Trophoblast cell (in vitro differentiated cells and primary cell): ENCODE results near the gene TSSK2.
A peak's percentile ranks its signal among the peaks of the same experiment; 100 is the strongest.

Experiments used
- DNase-seq, 2 donors: peaks; one replicate each; pipeline ENCODE4 v3.0.0-alpha.2; 2016
- H2AFZ ChIP-seq: 2 replicates; pipeline ENCODE4 v1.6.1; 2013; ENCODE audit warnings: low read length, moderate library complexity, mild to moderate bottlenecking; ENCODE audit not compliant: insufficient read depth, poor library complexity
- H2AK5ac ChIP-seq: 2 replicates; pipeline ENCODE4 v1.6.1; 2013; ENCODE audit warnings: mild to moderate bottlenecking, low read length
- H2BK120ac ChIP-seq: 2 replicates; pipeline ENCODE4 v1.6.1; 2013; ENCODE audit warnings: low read length, mild to moderate bottlenecking, moderate library complexity; ENCODE audit not compliant: insufficient read depth, poor library complexity
- H2BK12ac ChIP-seq: 2 replicates; pipeline ENCODE4 v1.6.1; 2013; ENCODE audit warnings: mild to moderate bottlenecking, low read length, moderate library complexity
- H2BK5ac ChIP-seq: 2 replicates; pipeline ENCODE4 v1.6.1; 2013; ENCODE audit warnings: low read length, low read depth, moderate library complexity, mild to moderate bottlenecking; ENCODE audit not compliant: poor library complexity
- H3K14ac ChIP-seq: 2 replicates; pipeline ENCODE4 v1.6.1; 2013; ENCODE audit warnings: mild to moderate bottlenecking, low read length
- H3K18ac ChIP-seq: 2 replicates; pipeline ENCODE4 v1.6.1; 2013; ENCODE audit warnings: mild to moderate bottlenecking, low read length
- H3K23ac ChIP-seq: 2 replicates; pipeline ENCODE4 v1.6.1; 2013; ENCODE audit warnings: low read length
- H3K27ac ChIP-seq: 2 replicates; pipeline ENCODE4 v1.5.1; 2013; ENCODE audit warnings: low read depth, mild to moderate bottlenecking, inconsistent platforms, low read length, moderate library complexity
- H3K27me3 ChIP-seq: 2 replicates; pipeline ENCODE4 v1.6.1; 2013; ENCODE audit warnings: inconsistent platforms, mild to moderate bottlenecking, low read length, moderate library complexity; ENCODE audit not compliant: insufficient read depth
- H3K36me3 ChIP-seq, 2 experiments: 1 replicate in 1 of 2; 2 replicates in 1 of 2; pipeline ENCODE4 v1.6.1; 2013; ENCODE audit warnings: low read length in 2 of 2, mild to moderate bottlenecking in 2 of 2, moderate library complexity in 1 of 2; ENCODE audit not compliant: insufficient read depth in 2 of 2, control insufficient read depth in 1 of 2
- H3K4ac ChIP-seq: 2 replicates; pipeline ENCODE4 v1.6.1; 2013; ENCODE audit warnings: low read depth, mild to moderate bottlenecking, low read length, moderate library complexity
- H3K4me1 ChIP-seq, 2 experiments: 1 replicate in 1 of 2; 2 replicates in 1 of 2; pipeline ENCODE4 v1.6.1; 2013; ENCODE audit warnings: low read length in 2 of 2, mild to moderate bottlenecking in 2 of 2, moderate library complexity in 1 of 2; ENCODE audit not compliant: insufficient read depth in 2 of 2, control insufficient read depth in 1 of 2
- H3K4me2 ChIP-seq: 2 replicates; pipeline ENCODE4 v1.6.1; 2013; ENCODE audit warnings: inconsistent platforms, mild to moderate bottlenecking, low read length, moderate library complexity
- H3K4me3 ChIP-seq: 2 replicates; pipeline ENCODE4 v1.5.1; 2013; ENCODE audit warnings: mild to moderate bottlenecking, low read depth, low read length, inconsistent platforms
- H3K79me1 ChIP-seq: one replicate; pipeline ENCODE4 v1.6.1; 2013; ENCODE audit warnings: low read length
- H3K79me2 ChIP-seq: 2 replicates; pipeline ENCODE4 v1.6.1; 2013; ENCODE audit warnings: low read length, mild to moderate bottlenecking; ENCODE audit not compliant: control insufficient read depth, insufficient read depth, poor library complexity
- H3K9ac ChIP-seq: 2 replicates; pipeline ENCODE4 v1.6.1; 2013; ENCODE audit warnings: mild to moderate bottlenecking, low read length
- H3K9me3 ChIP-seq: 2 replicates; pipeline ENCODE4 v1.6.1; 2013; ENCODE audit warnings: low read depth, mild to moderate bottlenecking, control low read depth, inconsistent platforms, low read length; ENCODE audit not compliant: insufficient read depth
- H4K12ac ChIP-seq: 2 replicates; pipeline ENCODE4 v1.6.1; 2013; ENCODE audit warnings: low read depth, mild to moderate bottlenecking, low read length, moderate library complexity
- H4K8ac ChIP-seq: 2 replicates; pipeline ENCODE4 v1.6.1; 2013; ENCODE audit warnings: low read depth, mild to moderate bottlenecking, low read length, moderate library complexity
- H4K91ac ChIP-seq: one replicate; pipeline ENCODE4 v1.6.1; 2013; ENCODE audit warnings: low read depth, mild to moderate bottlenecking, low read length, moderate library complexity
- WGBS: extraction: QIAGEN DNeasy Blood & Tissue Kit; methylation state at CpG from one replicate; pipeline ENCODE4 v1.1.7; 2013; ENCODE audit warnings: missing lambda C conversion rate; ENCODE audit not compliant: insufficient read length, insufficient coverage; ENCODE audit errors: extremely low coverage; 5-methylcytosine and 5-hydroxymethylcytosine counted together

The TSSK2 gene

GRCh38 chr22:19122143-19122751, 8.9 kb upstream of the TSSK2 start, which contains the start of gene DGCR2:
DGCR2 (minus strand) TSS chr22:19122412; CDS start chr22:19122206, 206 bp downstream.
- Histone ChIP-seq H3K18ac (peak within 1 kb of the TSS; percentile 100), H3K27ac (peak within 1 kb of the TSS; percentile 84), H4K91ac (peak within 1 kb of the TSS; percentile 94), H3K79me1 (peaks cover 9% of the 10 kb centered on the region), H3K9me3 (peaks cover 2% of the 10 kb centered on the region), H3K36me3 (peaks cover 9 to 13% of the 10 kb centered on the region in 2 experiments), H3K79me2 (peaks cover 25% of the 10 kb centered on the region), H2BK5ac (peak within 1 kb of the TSS; percentile 92), H3K27me3 (no peaks in the 10 kb centered on the region), H3K4me2 (peak within 1 kb of the TSS; percentile 72), H3K4me3 (peak within 1 kb of the TSS; percentile 99), H3K23ac (no peak within 1 kb of the TSS), H4K8ac (peak within 1 kb of the TSS; percentile 97), H2AFZ (peak within 1 kb of the TSS; percentile 96), H2AK5ac (peak within 1 kb of the TSS; percentile 85), H2BK120ac (peak within 1 kb of the TSS; percentile 96), H3K14ac (peak within 1 kb of the TSS; percentile 99), H4K12ac (peak within 1 kb of the TSS; percentile 99), H3K4ac (peak within 1 kb of the TSS; percentile 90), H3K4me1 (peaks cover 13 to 15% of the 10 kb centered on the region in 2 experiments), H2BK12ac (peak within 1 kb of the TSS; percentile 67), H3K9ac (peak within 1 kb of the TSS; percentile 93)
- DNase-seq: peak; percentile 95 to 98
- no CpG with 5 or more reads among the region's 67 CpGs for WGBS

GRCh38 chr22:19122752-19123492, 8.2 kb upstream of the TSSK2 start:
- Histone ChIP-seq H3K9me3 (peaks cover 2% of the 10 kb centered on the region), H3K79me2 (peaks cover 25% of the 10 kb centered on the region), H4K12ac (no peak overlapping the region), H4K8ac (peak overlapping the region; percentile 42), H2AK5ac (no peak overlapping the region), H3K14ac (no peak overlapping the region), H3K36me3 (peaks cover 9 to 13% of the 10 kb centered on the region in 2 experiments), H3K27ac (no peak overlapping the region), H2BK5ac (no peak overlapping the region), H3K18ac (no peak overlapping the region), H2BK120ac (no peak overlapping the region), H3K9ac (no peak overlapping the region), H3K4me2 (peak overlapping the region; percentile 67), H4K91ac (no peak overlapping the region), H2BK12ac (no peak overlapping the region), H3K4ac (no peak overlapping the region), H3K4me1 (peaks cover 13 to 15% of the 10 kb centered on the region in 2 experiments), H3K23ac (no peak overlapping the region), H3K79me1 (peaks cover 9% of the 10 kb centered on the region), H2AFZ (peak overlapping the region; percentile 21), H3K4me3 (peak overlapping the region; percentile 63), H3K27me3 (no peaks in the 10 kb centered on the region)
- peak in 1 of 2 donors; percentile 15 for DNase-seq
- no CpG with 5 or more reads among the region's 27 CpGs for WGBS

GRCh38 chr22:19123936-19124335, 7.2 kb upstream of the TSSK2 start:
- Histone ChIP-seq H3K4me1 (peaks cover 13 to 15% of the 10 kb centered on the region in 2 experiments), H3K27me3 (no peaks in the 10 kb centered on the region), H3K36me3 (peaks cover 9% of the 10 kb centered on the region in 2 experiments), H2AK5ac (no peak overlapping the region), H3K79me1 (peaks cover 9% of the 10 kb centered on the region), H3K4me2 (no peak overlapping the region), H3K9me3 (peaks cover under 1% of the 10 kb centered on the region), H4K91ac (no peak overlapping the region), H3K9ac (no peak overlapping the region), H2BK5ac (no peak overlapping the region), H4K12ac (no peak overlapping the region), H2AFZ (no peak overlapping the region), H3K23ac (no peak overlapping the region), H2BK120ac (no peak overlapping the region), H3K4me3 (no peak overlapping the region), H2BK12ac (no peak overlapping the region), H3K4ac (no peak overlapping the region), H3K14ac (no peak overlapping the region), H4K8ac (no peak overlapping the region), H3K79me2 (peaks cover 22% of the 10 kb centered on the region), H3K27ac (no peak overlapping the region), H3K18ac (no peak overlapping the region)
- DNase-seq: peak; percentile 45 to 79
- WGBS: no CpG with 5 or more reads among the region's 4 CpGs

GRCh38 chr22:19124377-19124776, 6.7 kb upstream of the TSSK2 start:
- no CpG with 5 or more reads among the region's 4 CpGs for WGBS

More at GRCh38 chr22:19124377-19124776, 6.7 kb upstream of the TSSK2 start:
- Histone ChIP-seq H3K18ac (no peak overlapping the region), H3K23ac (no peak overlapping the region), H4K8ac (no peak overlapping the region), H3K14ac (no peak overlapping the region), H3K4ac (no peak overlapping the region), H2BK5ac (no peak overlapping the region), H4K12ac (no peak overlapping the region), H3K36me3 (peaks cover 7 to 9% of the 10 kb centered on the region in 2 experiments), H3K9ac (no peak overlapping the region), H3K4me2 (no peak overlapping the region), H3K4me3 (no peak overlapping the region), H2AFZ (no peak overlapping the region), H3K79me2 (peaks cover 18% of the 10 kb centered on the region), H2BK120ac (no peak overlapping the region), H4K91ac (no peak overlapping the region), H2BK12ac (no peak overlapping the region), H3K79me1 (peaks cover 9% of the 10 kb centered on the region), H3K27ac (no peak overlapping the region), H3K9me3 (no peaks in the 10 kb centered on the region), H3K27me3 (no peaks in the 10 kb centered on the region), H2AK5ac (no peak overlapping the region), H3K4me1 (peaks cover 13 to 15% of the 10 kb centered on the region in 2 experiments)
- no peak for DNase-seq
